Adrenal gland (tissue), 12 donors: ENCODE results near the gene CD80. TPM values are rescaled to one million over a fixed set of nuclear protein-coding genes. Genes with fewer than 3 reads are reported as not detected.

Source experiments
- DNase-seq, 7 donors: peaks; one replicate each; pipeline ENCODE4 v3.0.0-alpha.2; 2019 to 2020
- H3K27ac ChIP-seq, 5 donors: fragments of 200-600 bp; sonication (generic) in 4 of 5; 1 replicate in 3 of 5; 2 replicates in 2 of 5; pipeline versions ENCODE4 v1.5.1 to v1.8.0; 2016 to 2020; ENCODE audit warnings: mild to moderate bottlenecking in 1 of 5
- H3K27me3 ChIP-seq: fragments of 200-600 bp; 2 replicates; pipeline ENCODE4 v1.8.0; 2021
- H3K36me3 ChIP-seq, 2 donors: fragments of 200-600 bp; replicated peaks in 1 of 2; 1 replicate in 1 of 2; 2 replicates in 1 of 2; pipeline versions ENCODE4 v1.5.1 to v1.8.0; 2018 to 2022
- H3K4me1 ChIP-seq, 2 donors: fragments of 200-600 bp; replicated peaks in 1 of 2; 1 replicate in 1 of 2; 2 replicates in 1 of 2; pipeline versions ENCODE4 v1.5.1 to v1.8.0; 2018 to 2021
- H3K4me3 ChIP-seq, 4 donors: fragments of 200-600 bp; sonication (generic) in 3 of 4; one replicate each; pipeline ENCODE4 v1.5.1; 2016 to 2018
- H3K9me3 ChIP-seq, 3 donors: fragments of 200-600 bp; sonication (generic) in 1 of 3; replicated peaks in 1 of 3; 1 replicate in 2 of 3; 2 replicates in 1 of 3; pipeline versions ENCODE4 v1.5.1 to v1.8.0; 2016 to 2021
- CTCF ChIP-seq, 6 experiments: fragments of 450-650 bp in 4 of 6; fragments of 200-600 bp in 2 of 6; sonication (generic) in 1 of 6; IDR thresholded peaks; 1 replicate in 5 of 6; 2 replicates in 1 of 6; pipeline versions ENCODE4 v1.5.1 to v1.8.0; 2016 to 2021; ENCODE audit warnings: antibody characterized with exemption in 6 of 6, mild to moderate bottlenecking in 2 of 6, moderate library complexity in 1 of 6
- POLR2A ChIP-seq, 2 donors: fragments of 450-650 bp; IDR thresholded peaks; one replicate each; pipeline ENCODE4 v1.6.1; 2017; ENCODE audit warnings: antibody characterized with exemption in 2 of 2, mild to moderate bottlenecking in 2 of 2, moderate library complexity in 1 of 2
- WGBS, 4 donors: extraction: QIAGEN DNeasy Blood & Tissue Kit in 2 of 4; methylation state at CpG; one replicate each; pipeline versions ENCODE4 v1.1.5 to v1.1.7; 2013 to 2017; 5-methylcytosine and 5-hydroxymethylcytosine counted together
- intact Hi-C, 2 donors: fragments of 100-400 bp; cut with DNase I; formaldehyde crosslinking; loops; one replicate each; pipeline versions ENCODE4 v1.14.1 to v1.15.0; 2022 to 2023
- polyA plus RNA-seq, 3 donors: library from polyadenylated mRNA; stranded (reverse); fragments of 200-250 nt in 2 of 3; fragments of 350-450 nt in 1 of 3; fragmentation: Illumina TruSeq in 1 of 3; extraction: RNeasy Lipid Tissue Mini Kit (QIAGEN cat#74804) in 1 of 3; gene quantifications; one replicate each; pipeline ENCODE4 v1.2.3, GENCODE V29; 2013 to 2014
- total RNA-seq, 9 donors: library from RNA; depleted of rRNA in 4 of 9; stranded (reverse); fragments of >200 nt in 4 of 9; fragments of 120-200 nt in 1 of 9; fragmentation: NEBNext Ultra II Directional in 1 of 9; extraction: Animal tissue kit (Norgen Biotek cat#: 25700) in 1 of 9; gene quantifications; one replicate each; pipeline versions ENCODE4 v1.1.0 to v1.2.4, GENCODE V29; 2013 to 2023
- donor health status: healthy with polysubstance abuse.
- donor health status: Bipolar disorder and iron deficiency.
- donor health status: DM: yes; HTN: yes; CAD: no.
- donor health status: DM: no; HTN: no; CAD: no.
- donor health status: DM: no; HTN: no; CAD: no.
- donor health status: DM: yes; HTN: yes; CAD: no.

The CD80 gene
- total and polyA plus RNA-seq, 12 donors = 0.07 to 2.0 (median 0.55) TPM; not detected in 1

- DNase-seq = no peak
- intact Hi-C loops = no loop called here
- 84 to 91% (median 90%) methylated on average over 4 to 5 of the region's 5 CpGs for WGBS, 4 donors
- H3K4me1 ChIP-seq = no peaks in the 10 kb centered on the region
- H3K36me3 ChIP-seq = no peaks in the 10 kb centered on the region
- no peak overlapping the region for H3K4me3 ChIP-seq
- H3K9me3 ChIP-seq = no peaks in the 10 kb centered on the region
- TF ChIP-seq POLR2A (IDR thresholded peaks at IDR 0.05) (no peak), CTCF (IDR thresholded peaks at IDR 0.05) (no peak)
- H3K27me3 ChIP-seq = no peaks in the 10 kb centered on the region
- H3K27ac ChIP-seq = no peak overlapping the region
Measured at GRCh38 chr3:119551598-119551997, 7.8 kb downstream of the CD80 start.

GRCh38 chr3:119550192-119550910 is 9.1 kb downstream of the CD80 start:
- intact Hi-C loops = no loop called here
- no peak overlapping the region for H3K27ac ChIP-seq
- no peaks in the 10 kb centered on the region for H3K4me1 ChIP-seq
- no peaks in the 10 kb centered on the region for H3K36me3 ChIP-seq
- no peaks in the 10 kb centered on the region for H3K27me3 ChIP-seq
- H3K9me3 ChIP-seq = no peaks in the 10 kb centered on the region
- H3K4me3 ChIP-seq = no peak overlapping the region
- no peak for DNase-seq
- WGBS, 4 donors = 83 to 90% (median 88%) methylated on average over 9 of the region's 9 CpGs
- TF ChIP-seq CTCF (IDR thresholded peaks at IDR 0.05) (no peak), POLR2A (IDR thresholded peaks at IDR 0.05) (no peak)

GRCh38 chr3:119548341-119548740 is 11.1 kb downstream of the CD80 start:
- 40 to 62% (median 55%) methylated on average over 3 of the region's 3 CpGs for WGBS, 4 donors
- Histone ChIP-seq H3K36me3 (no peaks in the 10 kb centered on the region), H3K27ac (no peak overlapping the region), H3K27me3 (no peaks in the 10 kb centered on the region), H3K4me1 (no peaks in the 10 kb centered on the region), H3K4me3 (no peak overlapping the region), H3K9me3 (no peaks in the 10 kb centered on the region)
- TF ChIP-seq CTCF (IDR thresholded peaks at IDR 0.05) (no peak), POLR2A (IDR thresholded peaks at IDR 0.05) (no peak)
- DNase-seq = no peak
- intact Hi-C loops = no loop called here

GRCh38 chr3:119547227-119547626 is 12.2 kb downstream of the CD80 start:
- 68 to 87% (median 79%) methylated on average over 1 of the region's 1 CpG for WGBS, 4 donors
- H3K27ac ChIP-seq = no peak overlapping the region
- no peak for DNase-seq

More at GRCh38 chr3:119547227-119547626, 12.2 kb downstream of the CD80 start:
- TF ChIP-seq CTCF (IDR thresholded peaks at IDR 0.05) (no peak), POLR2A (IDR thresholded peaks at IDR 0.05) (no peak)
- Histone ChIP-seq H3K4me1 (no peaks in the 10 kb centered on the region), H3K4me3 (no peak overlapping the region), H3K9me3 (no peaks in the 10 kb centered on the region), H3K27me3 (no peaks in the 10 kb centered on the region), H3K36me3 (no peaks in the 10 kb centered on the region)
- intact Hi-C loops = no loop called here
